ENCODE data around the gene EXOC4. TPM values are rescaled to one million over a fixed set of nuclear protein-coding genes. Genes with fewer than 3 reads are reported as not detected.

The EXOC4 gene
- total and polyA plus RNA-seq, 2 of the 8 experiments (the other 6 are each of a cell fraction or from before 2014, with no cell fraction given): 27.0 to 67.3 TPM

DNA sequence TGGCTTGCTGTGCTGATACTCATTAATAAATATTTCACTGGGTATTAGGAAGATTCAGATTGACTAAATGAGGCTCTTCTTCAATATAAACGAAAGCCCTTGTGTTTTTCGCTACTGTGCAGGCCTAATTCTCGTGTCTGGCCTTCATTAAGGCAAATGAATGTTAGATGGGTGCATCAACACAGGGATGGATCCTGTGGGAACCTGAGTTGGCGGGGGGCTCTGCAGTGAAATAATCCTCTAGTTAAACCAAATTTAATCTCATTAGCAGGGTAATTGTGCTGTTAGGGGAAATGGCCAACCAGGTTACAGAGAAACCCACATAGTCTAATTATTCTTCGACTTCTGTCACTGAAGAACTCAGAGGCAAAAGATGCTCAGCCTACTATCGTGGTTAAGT, 548.5 kb downstream of the EXOC4 start (continued):
- TF ChIP-seq CHD7 (IDR thresholded peaks at IDR 0.05; ENCODE audit: insufficient replicate concordance, low read length) (no peak), RFX5 (IDR thresholded peaks at IDR 0.05; ENCODE audit: borderline replicate concordance, low read depth, low read length) (no peak), RBBP5 (IDR thresholded peaks at IDR 0.05; ENCODE audit: borderline replicate concordance, low read depth, low read length) (no peak), TAF1 (IDR thresholded peaks at IDR 0.05; ENCODE audit: low read depth, low read length) (no peak), CEBPB (IDR thresholded peaks at IDR 0.05; ENCODE audit: low read depth, low read length) (no peak), SIRT6 (IDR thresholded peaks at IDR 0.05; ENCODE audit: low read length) (no peak)
